Activated naive CD8-positive, alpha-beta T cell treated with anti-CD3 and anti-CD28 coated beads, Interleukin-2, amount 50 U/mL, for 16 hours (primary cell): ENCODE data around the gene VIP.
"Not testable (repeated sequence)": the region's sequence is repeated elsewhere in the genome, so short reads cannot be mapped to it uniquely, and the experiment has no call there.

Experiments
- DNase-seq: peaks from one replicate; pipeline ENCODE4 v3.0.0-alpha.2; 2020; ENCODE audit warnings: low read depth, low spot score

Gene VIP

GRCh38 chr6:152750694-152751093 lies at the start of gene VIP:
Gene VIP (plus strand): TSS chr6:152750797. CDS start chr6:152752178, 1,381 bp downstream.
- no peak for DNase-seq

GRCh38 chr6:152701081-152701862 lies 49.3 kb upstream of the VIP start:
- no peak for DNase-seq

- DNase-seq: no peak
These were observed 48.7 kb upstream of the VIP start for GRCh38 chr6:152701863-152702401.

- DNase-seq: not testable (repeated sequence)
These were observed 46.8 kb upstream of the VIP start for GRCh38 chr6:152703750-152704149.

- no peak for DNase-seq
These were observed 45.3 kb upstream of the VIP start for GRCh38 chr6:152705327-152705726.

GRCh38 chr6:152716322-152716721 lies 34.3 kb upstream of the VIP start:
- no peak for DNase-seq

- no peak for DNase-seq
These were observed 29.6 kb upstream of the VIP start for GRCh38 chr6:152720974-152721373.

- DNase-seq: no peak
These were observed 28.6 kb upstream of the VIP start for GRCh38 chr6:152721956-152722355.

- DNase-seq: no peak
These were observed 27.2 kb upstream of the VIP start for GRCh38 chr6:152723398-152723797.

- DNase-seq: no peak
These were observed 24.3 kb upstream of the VIP start for GRCh38 chr6:152726313-152726712.

- DNase-seq: no peak
These were observed 23.1 kb upstream of the VIP start for GRCh38 chr6:152727507-152727906.

- no peak for DNase-seq
These were observed 16.0 kb upstream of the VIP start for GRCh38 chr6:152734630-152735029.

- DNase-seq: no peak
These were observed 13.8 kb upstream of the VIP start for GRCh38 chr6:152736687-152737273.

GRCh38 chr6:152745509-152746171 lies 5.0 kb upstream of the VIP start:
- no peak for DNase-seq

- no peak for DNase-seq
These were observed 4.4 kb upstream of the VIP start for GRCh38 chr6:152746172-152746553.

- no peak for DNase-seq
These were observed 1.8 kb upstream of the VIP start for GRCh38 chr6:152748843-152749242.

GRCh38 chr6:152749336-152749735 lies 1.3 kb upstream of the VIP start:
- no peak for DNase-seq

- DNase-seq: no peak
These were observed 14.7 kb downstream of the VIP start for GRCh38 chr6:152765331-152765730.

GRCh38 chr6:152769159-152769558 lies 18.6 kb downstream of the VIP start:
- DNase-seq: no peak

GRCh38 chr6:152769993-152770392 lies 19.4 kb downstream of the VIP start:
- DNase-seq: no peak

- DNase-seq: no peak
These were observed 20.6 kb downstream of the VIP start for GRCh38 chr6:152771061-152771687.

GRCh38 chr6:152775428-152775827 lies 24.8 kb downstream of the VIP start:
- no peak for DNase-seq
